DOHH2 (cell line): ENCODE results near the gene JUN.

Source experiments
- H3F3A ChIP-seq: fragments of 200-600 bp; sonication (generic), shearing (Covaris generic); 2 replicates; pipeline ENCODE4 v1.6.0; 2016; ENCODE audit warnings: antibody characterized with exemption, mild to moderate bottlenecking; ENCODE audit not compliant: control insufficient read depth, insufficient read depth
- H3K27ac ChIP-seq: fragments of 200-600 bp; sonication (generic); 2 replicates; pipeline ENCODE4 v1.5.1; 2014; ENCODE audit warnings: low read depth, mild to moderate bottlenecking, low read length, moderate library complexity
- H3K27me3 ChIP-seq: fragments of 200-600 bp; sonication (generic); 2 replicates; pipeline ENCODE4 v1.6.1; 2014; ENCODE audit warnings: mild to moderate bottlenecking, low read length, mixed read lengths; ENCODE audit not compliant: control insufficient read depth
- H3K36me3 ChIP-seq: fragments of 200-600 bp; sonication (generic); 2 replicates; pipeline ENCODE4 v1.6.1; 2014; ENCODE audit warnings: mild to moderate bottlenecking, low read length, moderate library complexity, mixed read lengths; ENCODE audit not compliant: control insufficient read depth
- H3K4me1 ChIP-seq: fragments of 200-600 bp; sonication (generic); 2 replicates; pipeline ENCODE4 v1.6.1; 2014; ENCODE audit warnings: mild to moderate bottlenecking, low read length, mixed read lengths; ENCODE audit not compliant: control insufficient read depth
- H3K4me2 ChIP-seq: fragments of 200-600 bp; sonication (generic); 2 replicates; pipeline ENCODE4 v1.6.0; 2014; ENCODE audit warnings: mild to moderate bottlenecking, low read length, moderate library complexity
- H3K4me3 ChIP-seq: fragments of 200-600 bp; sonication (generic); 2 replicates; pipeline ENCODE4 v1.5.1; 2014; ENCODE audit warnings: mild to moderate bottlenecking, low read length, mixed read lengths
- H3K79me2 ChIP-seq: fragments of 200-600 bp; sonication (generic); 2 replicates; pipeline ENCODE4 v1.6.1; 2014; ENCODE audit warnings: mild to moderate bottlenecking, low read length, mixed read lengths; ENCODE audit not compliant: control insufficient read depth
- H3K9me2 ChIP-seq: fragments of 200-600 bp; sonication (generic); replicated peaks from 2 replicates; pipeline ENCODE4 v1.6.1; 2014; ENCODE audit warnings: mild to moderate bottlenecking, low read length, mixed read lengths; ENCODE audit not compliant: control insufficient read depth
- H3K9me3 ChIP-seq: fragments of 200-600 bp; sonication (generic); 2 replicates; pipeline ENCODE4 v1.6.1; 2014; ENCODE audit warnings: antibody characterized with exemption, low read length, mixed read lengths; ENCODE audit not compliant: control insufficient read depth, insufficient read depth
- H4K20me1 ChIP-seq: fragments of 200-600 bp; sonication (generic); 2 replicates; pipeline ENCODE4 v1.6.0; 2014; ENCODE audit warnings: low read depth, mild to moderate bottlenecking, antibody characterized with exemption, low read length, moderate library complexity; ENCODE audit not compliant: control insufficient read depth, insufficient read depth
- EZH2phosphoT487 ChIP-seq: fragments of 200-600 bp; sonication (generic); IDR thresholded peaks from 2 replicates; pipeline ENCODE4 v1.6.1; 2017; ENCODE audit warnings: borderline replicate concordance, mild to moderate bottlenecking, antibody characterized with exemption, low read length, moderate library complexity, mixed read lengths
- TF ChIP-seq, protein P1 (sequence below): fragments of 200-600 bp; sonication (generic); IDR thresholded peaks from one replicate; pipeline ENCODE4 v1.5.1; 2014; ENCODE audit warnings: antibody characterized with exemption, mild to moderate bottlenecking, low read depth, low read length; ENCODE audit not compliant: poor library complexity, severe bottlenecking

JUN gene

DNA sequence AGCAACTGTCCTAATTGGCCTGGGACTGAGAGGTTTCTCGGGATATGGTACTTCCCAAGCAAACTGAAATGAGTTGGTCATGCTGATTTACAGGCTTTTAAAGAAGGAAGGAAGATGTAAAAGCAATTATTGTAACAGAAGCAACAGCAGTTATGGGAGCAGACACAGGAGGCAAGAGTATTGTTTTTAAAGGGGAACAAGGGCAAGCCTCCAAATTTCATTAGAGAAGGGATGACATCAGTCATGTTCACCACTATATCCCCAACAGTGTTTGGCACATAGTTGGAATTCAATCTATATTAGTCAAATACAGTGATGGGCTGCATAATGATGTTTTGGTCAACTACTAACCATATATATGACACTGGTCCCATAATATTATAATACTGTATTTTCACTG is 46.0 kb upstream of the JUN start:
- no peaks in the 10 kb centered on the region; the same call in 1 of the 2 replicates for H3K27me3 ChIP-seq
- H3K4me1 ChIP-seq: no peaks in the 10 kb centered on the region
- TF ChIP-seq, protein P1, sequence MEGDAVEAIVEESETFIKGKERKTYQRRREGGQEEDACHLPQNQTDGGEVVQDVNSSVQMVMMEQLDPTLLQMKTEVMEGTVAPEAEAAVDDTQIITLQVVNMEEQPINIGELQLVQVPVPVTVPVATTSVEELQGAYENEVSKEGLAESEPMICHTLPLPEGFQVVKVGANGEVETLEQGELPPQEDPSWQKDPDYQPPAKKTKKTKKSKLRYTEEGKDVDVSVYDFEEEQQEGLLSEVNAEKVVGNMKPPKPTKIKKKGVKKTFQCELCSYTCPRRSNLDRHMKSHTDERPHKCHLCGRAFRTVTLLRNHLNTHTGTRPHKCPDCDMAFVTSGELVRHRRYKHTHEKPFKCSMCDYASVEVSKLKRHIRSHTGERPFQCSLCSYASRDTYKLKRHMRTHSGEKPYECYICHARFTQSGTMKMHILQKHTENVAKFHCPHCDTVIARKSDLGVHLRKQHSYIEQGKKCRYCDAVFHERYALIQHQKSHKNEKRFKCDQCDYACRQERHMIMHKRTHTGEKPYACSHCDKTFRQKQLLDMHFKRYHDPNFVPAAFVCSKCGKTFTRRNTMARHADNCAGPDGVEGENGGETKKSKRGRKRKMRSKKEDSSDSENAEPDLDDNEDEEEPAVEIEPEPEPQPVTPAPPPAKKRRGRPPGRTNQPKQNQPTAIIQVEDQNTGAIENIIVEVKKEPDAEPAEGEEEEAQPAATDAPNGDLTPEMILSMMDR: no peak
- no peak for TF ChIP-seq EZH2phosphoT487
- H4K20me1 ChIP-seq: no peaks in the 10 kb centered on the region
- no peak overlapping the region for H3K27ac ChIP-seq
- no peaks in the 10 kb centered on the region for H3F3A ChIP-seq
- no peaks in the 10 kb centered on the region for H3K79me2 ChIP-seq
- H3K4me2 ChIP-seq: no peak overlapping the region
- H3K4me3 ChIP-seq: no peak overlapping the region
- no peaks in the 10 kb centered on the region for H3K36me3 ChIP-seq
- H3K9me3 ChIP-seq: peaks cover 8% of the 10 kb centered on the region; the same call in 1 of the 2 replicates
- H3K9me2 ChIP-seq: no peaks in the 10 kb centered on the region

GRCh38 chr1:58827298-58827697 is 43.5 kb upstream of the JUN start:
- H4K20me1 ChIP-seq: no peaks in the 10 kb centered on the region
- no peak for TF ChIP-seq EZH2phosphoT487
- TF ChIP-seq, protein P1: no peak
- no peak overlapping the region for H3K27ac ChIP-seq
- no peak overlapping the region for H3K4me3 ChIP-seq
- no peaks in the 10 kb centered on the region for H3K79me2 ChIP-seq
- peaks cover 3% of the 10 kb centered on the region; the same call in 1 of the 2 replicates for H3K27me3 ChIP-seq
- H3K9me2 ChIP-seq: no peaks in the 10 kb centered on the region
- no peaks in the 10 kb centered on the region for H3K4me1 ChIP-seq
- H3K36me3 ChIP-seq: no peaks in the 10 kb centered on the region
- peaks cover 8% of the 10 kb centered on the region; the same call in 1 of the 2 replicates for H3K9me3 ChIP-seq
- H3F3A ChIP-seq: no peaks in the 10 kb centered on the region
- no peak overlapping the region for H3K4me2 ChIP-seq

DNA sequence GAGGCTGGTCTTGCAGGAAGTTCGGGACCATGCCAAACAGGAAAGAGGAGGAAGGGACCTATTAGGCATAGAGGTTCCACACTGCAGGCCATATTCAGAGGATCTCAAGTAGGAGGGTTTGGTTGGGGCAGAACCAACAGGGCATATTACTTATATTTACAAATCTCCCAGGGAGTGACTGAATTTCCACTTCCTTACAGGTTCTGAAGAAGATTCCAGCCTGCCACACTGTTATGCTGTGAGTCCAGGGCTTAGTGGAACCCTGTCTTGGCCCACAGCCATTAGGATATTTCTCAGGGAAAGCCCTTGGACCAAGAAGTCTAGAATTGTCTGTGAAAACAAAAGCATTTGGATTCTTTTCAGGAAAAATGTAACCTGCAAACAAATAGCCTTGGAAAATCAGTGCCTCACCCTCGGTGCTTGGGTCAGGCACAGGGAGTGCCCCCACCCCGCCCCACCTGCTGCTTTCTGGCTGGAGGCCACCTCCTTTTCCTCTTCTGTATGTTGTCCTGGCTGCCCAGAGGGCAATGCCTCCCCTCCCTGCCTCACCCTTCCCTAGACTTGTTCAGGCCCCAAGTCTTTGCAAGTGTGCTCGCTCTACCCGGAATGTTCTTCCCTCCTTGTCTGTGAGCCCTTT is 41.0 kb upstream of the JUN start:
- Histone ChIP-seq H4K20me1 (no peaks in the 10 kb centered on the region), H3K79me2 (no peaks in the 10 kb centered on the region), H3K4me3 (no peak overlapping the region), H3F3A (no peaks in the 10 kb centered on the region), H3K27ac (no peak overlapping the region), H3K9me2 (no peaks in the 10 kb centered on the region), H3K36me3 (no peaks in the 10 kb centered on the region), H3K9me3 (peaks cover 8% of the 10 kb centered on the region; the same call in 1 of the 2 replicates), H3K4me1 (no peaks in the 10 kb centered on the region), H3K27me3 (peaks cover 9% of the 10 kb centered on the region; the same call in 1 of the 2 replicates), H3K4me2 (no peak overlapping the region)
- TF ChIP-seq, protein P1: no peak
- TF ChIP-seq EZH2phosphoT487: no peak
